GM12892 (cell line): Measurements from ENCODE around the gene PRDM13.

Source experiments
- POLR2A ChIP-seq: IDR thresholded peaks from 2 replicates; pipeline ENCODE4 v1.6.1; 2011; ENCODE audit warnings: low read depth, low read length, control low read depth
- POLR2AphosphoS5 ChIP-seq: IDR thresholded peaks from 2 replicates; pipeline ENCODE4 v1.6.1; 2011; ENCODE audit warnings: low read depth, low read length, control low read depth
- TAF1 ChIP-seq: IDR thresholded peaks from 2 replicates; pipeline ENCODE4 v1.6.1; 2011; ENCODE audit warnings: low read depth, mild to moderate bottlenecking, control low read depth, low read length, borderline replicate concordance

DNA sequence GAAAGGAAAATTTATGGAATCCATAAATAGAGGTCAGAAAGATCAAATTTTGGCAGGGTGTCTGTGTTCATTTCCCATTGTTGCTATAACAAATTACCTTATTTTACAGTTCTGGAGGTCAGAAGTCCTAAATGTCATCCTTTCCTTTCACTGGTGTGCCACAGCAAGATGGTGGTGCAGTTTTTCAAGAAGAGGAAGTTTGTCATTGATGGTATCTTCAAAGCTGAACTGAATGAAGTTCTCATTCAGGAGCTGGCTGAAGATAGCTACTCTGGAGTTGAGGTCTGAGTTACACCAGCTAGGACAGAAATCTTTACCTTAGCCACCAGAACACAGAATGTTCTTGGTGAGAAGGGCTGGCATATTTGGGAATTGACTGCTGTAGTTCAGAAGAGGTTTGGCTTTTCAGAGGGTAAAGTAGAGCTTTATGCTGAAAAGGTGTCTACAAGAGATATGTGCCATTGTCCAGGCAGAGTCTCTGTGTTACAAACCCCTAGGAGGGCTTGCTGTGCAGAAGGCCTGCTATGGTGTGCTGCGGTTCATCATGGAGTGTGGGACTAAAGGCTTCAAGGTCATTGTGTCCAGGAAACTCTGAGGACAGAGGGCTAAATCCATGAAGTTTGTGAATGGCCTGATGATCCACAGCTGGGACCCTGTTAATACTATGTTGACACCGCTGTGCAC is 30.9 kb upstream of the PRDM13 start:
- TF ChIP-seq POLR2A (no peak), TAF1 (no peak), POLR2AphosphoS5 (no peak)
